Stimulated activated CD8-positive, alpha-beta memory T cell treated with anti-CD3 and anti-CD28 coated beads, Interleukin-7, amount 100 ng/mL, for 1 hour (primary cell): ENCODE results near the gene MESD.

Experiments
- DNase-seq, 2 donors: peaks; one replicate each; pipeline ENCODE4 v3.0.0-alpha.2; 2020; ENCODE audit warnings: low read depth in 2 of 2

MESD gene

GRCh38 chr15:80904998-80905397 lies 84.6 kb downstream of the MESD start:
- no peak for DNase-seq

GRCh38 chr15:80902298-80902801 lies 87.3 kb downstream of the MESD start:
- no peak for DNase-seq

DNA sequence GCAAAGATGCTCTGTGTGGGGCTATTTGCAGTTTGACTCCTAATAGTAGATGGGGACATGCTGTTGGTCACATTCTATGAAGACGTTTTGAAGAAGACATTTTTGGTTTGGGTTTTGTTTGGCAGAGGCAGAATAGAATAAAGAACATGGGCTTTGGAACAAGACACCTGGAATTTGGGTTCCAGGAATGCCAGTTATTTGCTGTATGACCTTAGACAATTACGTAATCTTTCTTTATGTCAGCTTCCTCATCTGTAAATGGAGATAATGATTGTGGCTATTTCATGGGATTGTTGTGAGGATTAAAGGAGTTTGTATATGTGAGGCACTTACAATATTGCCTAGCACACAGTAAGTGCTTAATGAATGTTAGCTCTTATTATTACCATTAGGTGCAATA lies 91.6 kb downstream of the MESD start:
- no peak for DNase-seq
